Smooth muscle cell (in vitro differentiated cells): Measurements from ENCODE around the gene TOGARAM2. TPM values are rescaled to one million over a fixed set of nuclear protein-coding genes. Genes with fewer than 3 reads are reported as not detected.

ENCODE experiments used
- DNase-seq: peaks from one replicate; lab custom pipeline; 2025; ENCODE audit not compliant: unreplicated experiment; lab: John Stamatoyannopoulos, UW
- H2AFZ ChIP-seq: fragments of 200-600 bp; sonication (generic); 2 replicates; pipeline ENCODE4 v1.6.0; 2016; ENCODE audit warnings: antibody characterized with exemption, low read depth, mild to moderate bottlenecking
- H3F3A ChIP-seq: fragments of 200-600 bp; sonication (generic); 2 replicates; pipeline ENCODE4 v1.6.0; 2017; ENCODE audit warnings: antibody characterized with exemption, low read depth
- H3K27ac ChIP-seq: fragments of 200-600 bp; sonication (generic); 2 replicates; pipeline ENCODE4 v1.5.1; 2016; ENCODE audit warnings: low read depth, mild to moderate bottlenecking
- H3K27me3 ChIP-seq: fragments of 200-600 bp; sonication (generic); 2 replicates; pipeline ENCODE4 v1.6.1; 2016; ENCODE audit warnings: low read depth, mild to moderate bottlenecking
- H3K36me3 ChIP-seq: fragments of 200-600 bp; sonication (generic); 2 replicates; pipeline ENCODE4 v1.5.1; 2016; ENCODE audit warnings: low read depth
- H3K4me1 ChIP-seq: fragments of 200-600 bp; sonication (generic); 2 replicates; pipeline ENCODE4 v1.5.1; 2016; ENCODE audit warnings: low read depth
- H3K4me2 ChIP-seq: fragments of 200-600 bp; sonication (generic); 2 replicates; pipeline ENCODE4 v1.6.0; 2016; ENCODE audit warnings: mild to moderate bottlenecking
- H3K4me3 ChIP-seq: fragments of 200-600 bp; sonication (generic); 2 replicates; pipeline ENCODE4 v1.5.1; 2016; ENCODE audit warnings: mild to moderate bottlenecking
- H3K79me2 ChIP-seq: fragments of 200-600 bp; sonication (generic); 2 replicates; pipeline ENCODE4 v1.6.0; 2016; ENCODE audit warnings: low read depth, mild to moderate bottlenecking
- H3K9ac ChIP-seq: fragments of 200-600 bp; sonication (generic); 2 replicates; pipeline ENCODE4 v1.6.0; 2016; ENCODE audit warnings: low read depth
- H3K9me3 ChIP-seq: fragments of 200-600 bp; sonication (generic); replicated peaks from 2 replicates; pipeline ENCODE4 v1.5.1; 2016; ENCODE audit warnings: low read depth
- H4K20me1 ChIP-seq: fragments of 200-600 bp; sonication (generic); 2 replicates; pipeline ENCODE4 v1.6.0; 2016; ENCODE audit warnings: low read depth
- WGBS: methylation state at CpG from one replicate; pipeline ENCODE4 v1.1.7; 2016; ENCODE audit warnings: low lambda C conversion rate; 5-methylcytosine and 5-hydroxymethylcytosine counted together
- polyA plus RNA-seq: library from polyadenylated mRNA; unstranded; fragments of >200 nt; fragmentation: Nextera tagmentation; extraction: Ambion mirVana; gene quantifications from 2 replicates; pipeline ENCODE4 v1.2.1, GENCODE V29; 2016
- total RNA-seq: library from RNA; depleted of rRNA; stranded (reverse); fragments of >200 nt; gene quantifications from 2 replicates; pipeline ENCODE4 v1.2.3, GENCODE V29; 2014
- TF ChIP-seq, protein P1 (sequence below): fragments of 200-600 bp; sonication (generic); IDR thresholded peaks from 2 replicates; pipeline ENCODE4 v1.5.1; 2017; ENCODE audit warnings: borderline replicate concordance, mild to moderate bottlenecking, antibody characterized with exemption; ENCODE audit not compliant: insufficient read depth, poor library complexity, severe bottlenecking

Gene TOGARAM2
- total and polyA plus RNA-seq, 2 experiments from 2014 or later = 0.72 to 1.1 TPM

GRCh38 chr2:28955467-28955866, 25.6 kb upstream of the TOGARAM2 start:
- Histone ChIP-seq H3K4me1 (peaks cover 17% of the 10 kb centered on the region), H3K4me3 (no peak overlapping the region), H3F3A (no peaks in the 10 kb centered on the region), H3K79me2 (no peaks in the 10 kb centered on the region), H3K9ac (no peak overlapping the region), H3K4me2 (no peak overlapping the region), H3K9me3 (no peaks in the 10 kb centered on the region), H3K27ac (no peak overlapping the region), H2AFZ (no peak overlapping the region), H3K36me3 (no peaks in the 10 kb centered on the region), H3K27me3 (no peaks in the 10 kb centered on the region), H4K20me1 (no peaks in the 10 kb centered on the region)
- TF ChIP-seq, protein P1, sequence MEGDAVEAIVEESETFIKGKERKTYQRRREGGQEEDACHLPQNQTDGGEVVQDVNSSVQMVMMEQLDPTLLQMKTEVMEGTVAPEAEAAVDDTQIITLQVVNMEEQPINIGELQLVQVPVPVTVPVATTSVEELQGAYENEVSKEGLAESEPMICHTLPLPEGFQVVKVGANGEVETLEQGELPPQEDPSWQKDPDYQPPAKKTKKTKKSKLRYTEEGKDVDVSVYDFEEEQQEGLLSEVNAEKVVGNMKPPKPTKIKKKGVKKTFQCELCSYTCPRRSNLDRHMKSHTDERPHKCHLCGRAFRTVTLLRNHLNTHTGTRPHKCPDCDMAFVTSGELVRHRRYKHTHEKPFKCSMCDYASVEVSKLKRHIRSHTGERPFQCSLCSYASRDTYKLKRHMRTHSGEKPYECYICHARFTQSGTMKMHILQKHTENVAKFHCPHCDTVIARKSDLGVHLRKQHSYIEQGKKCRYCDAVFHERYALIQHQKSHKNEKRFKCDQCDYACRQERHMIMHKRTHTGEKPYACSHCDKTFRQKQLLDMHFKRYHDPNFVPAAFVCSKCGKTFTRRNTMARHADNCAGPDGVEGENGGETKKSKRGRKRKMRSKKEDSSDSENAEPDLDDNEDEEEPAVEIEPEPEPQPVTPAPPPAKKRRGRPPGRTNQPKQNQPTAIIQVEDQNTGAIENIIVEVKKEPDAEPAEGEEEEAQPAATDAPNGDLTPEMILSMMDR = no peak
- DNase-seq = no peak
- 68% methylated on average over 5 of the region's 5 CpGs for WGBS

DNA sequence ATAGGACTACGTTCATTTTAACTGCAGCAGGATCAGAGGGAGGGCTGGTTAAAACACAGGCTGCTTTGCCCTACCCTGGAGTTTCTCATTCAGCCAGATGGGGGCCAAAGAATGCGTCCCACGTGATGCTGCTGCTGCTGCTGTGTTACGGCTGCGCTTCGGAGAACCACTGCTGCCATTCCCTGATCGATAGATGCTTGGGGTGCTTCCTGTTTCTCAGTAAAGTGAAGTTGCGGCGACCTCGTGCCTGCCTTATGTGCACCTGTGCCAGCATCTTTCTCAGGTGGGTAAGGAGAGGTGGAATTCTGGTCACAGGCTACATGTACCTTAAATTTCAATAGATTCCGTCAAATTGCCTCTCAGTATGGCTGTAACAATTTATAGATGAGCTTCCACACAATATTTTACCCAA, 24.7 kb upstream of the TOGARAM2 start:
- Histone ChIP-seq H3K36me3 (no peaks in the 10 kb centered on the region), H3K4me1 (peaks cover 15% of the 10 kb centered on the region), H3F3A (no peaks in the 10 kb centered on the region), H3K79me2 (no peaks in the 10 kb centered on the region), H2AFZ (no peak overlapping the region), H3K4me2 (peak overlapping the region; percentile 78), H3K9me3 (no peaks in the 10 kb centered on the region), H3K27ac (no peak overlapping the region), H3K27me3 (no peaks in the 10 kb centered on the region), H4K20me1 (no peaks in the 10 kb centered on the region), H3K9ac (no peak overlapping the region), H3K4me3 (no peak overlapping the region)
- DNase-seq = no peak
- WGBS = 26% methylated on average over 11 of the region's 11 CpGs
- TF ChIP-seq, protein P1 = peak; percentile 32

- no peaks in the 10 kb centered on the region for H4K20me1 ChIP-seq
- no peak overlapping the region for H3K27ac ChIP-seq
- H3K36me3 ChIP-seq = no peaks in the 10 kb centered on the region
- no peaks in the 10 kb centered on the region for H3K9me3 ChIP-seq
- H3K4me1 ChIP-seq = peaks cover 11% of the 10 kb centered on the region
- TF ChIP-seq, protein P1 = peak; percentile 38
- peak overlapping the region; percentile 78 for H3K4me2 ChIP-seq
- H3K27me3 ChIP-seq = no peaks in the 10 kb centered on the region
- H3K79me2 ChIP-seq = no peaks in the 10 kb centered on the region
- no peaks in the 10 kb centered on the region for H3F3A ChIP-seq
- WGBS = 64% methylated on average over 15 of the region's 15 CpGs
- H2AFZ ChIP-seq = no peak overlapping the region
- no peak overlapping the region for H3K4me3 ChIP-seq
- no peak overlapping the region for H3K9ac ChIP-seq
- DNase-seq = no peak
Measured at GRCh38 chr2:28956890-28957289, 24.2 kb upstream of the TOGARAM2 start.

DNA sequence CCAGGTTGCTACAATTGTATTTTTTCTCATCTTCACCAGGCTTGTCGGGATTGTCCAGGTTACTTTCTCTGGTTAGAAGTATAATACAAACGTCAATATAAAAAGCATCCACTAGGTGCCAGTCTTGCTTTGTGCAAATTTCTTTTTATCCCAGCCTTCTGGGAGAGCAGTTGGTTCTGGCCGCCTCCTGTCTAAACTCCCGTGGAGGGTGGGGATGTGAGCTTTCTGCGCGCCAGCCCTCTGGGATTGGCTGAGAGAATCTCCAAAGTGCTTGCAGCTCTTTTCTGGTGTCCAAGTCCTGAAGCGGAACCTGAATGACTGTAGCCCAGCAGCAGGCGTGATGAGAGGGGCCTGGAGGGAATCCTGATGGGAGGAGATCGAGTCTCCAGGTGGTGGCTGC, 22.4 kb upstream of the TOGARAM2 start:
- no peaks in the 10 kb centered on the region for H3K27me3 ChIP-seq
- H3K27ac ChIP-seq = no peak overlapping the region
- H3K4me1 ChIP-seq = peaks cover 6% of the 10 kb centered on the region
- H3K9ac ChIP-seq = no peak overlapping the region
- peak overlapping the region; percentile 60 for H3K4me2 ChIP-seq
- no peak overlapping the region for H3K4me3 ChIP-seq
- no peaks in the 10 kb centered on the region for H3K36me3 ChIP-seq
- no peaks in the 10 kb centered on the region for H3K9me3 ChIP-seq
- TF ChIP-seq, protein P1 = peak; percentile 72
- H2AFZ ChIP-seq = no peak overlapping the region
- DNase-seq = no peak
- no peaks in the 10 kb centered on the region for H3K79me2 ChIP-seq
- no peaks in the 10 kb centered on the region for H3F3A ChIP-seq
- WGBS = 26% methylated on average over 9 of the region's 9 CpGs
- no peaks in the 10 kb centered on the region for H4K20me1 ChIP-seq
